Central memory CD8-positive, alpha-beta T cell (primary cell): Measurements from ENCODE around the gene URB1.
"Not testable (repeated sequence)": the region's sequence is repeated elsewhere in the genome, so short reads cannot be mapped to it uniquely, and the experiment has no call there.

ENCODE experiments used
- ATAC-seq: fragments of 150-1000 bp; cut with Tn5 transposase; replicated peaks from 2 replicates; pipeline ENCODE4 v1.10.0; 2022; ENCODE audit warnings: mild to moderate bottlenecking, moderate FRiP score, moderate number of reproducible peaks; ENCODE audit not compliant: poor library complexity, severe bottlenecking; ENCODE audit errors: extremely low read depth
- DNase-seq, 2 donors: peaks; one replicate each; pipeline ENCODE4 v3.0.0; 2021; ENCODE audit warnings: low spot score in 2 of 2
- H3K27ac Mint-ChIP-seq: one replicate; pipeline ENCODE4 v1.8.0; 2022; ENCODE audit warnings: low read depth, mild to moderate bottlenecking, moderate library complexity, mixed read lengths
- H3K27me3 Mint-ChIP-seq: one replicate; pipeline ENCODE4 v1.8.0; 2022; ENCODE audit warnings: mixed read lengths
- H3K36me3 Mint-ChIP-seq: one replicate; pipeline ENCODE4 v1.8.0; 2022; ENCODE audit warnings: mild to moderate bottlenecking, moderate library complexity, mixed read lengths; ENCODE audit not compliant: insufficient read depth
- H3K4me1 Mint-ChIP-seq: one replicate; pipeline ENCODE4 v1.8.0; 2022; ENCODE audit warnings: mixed read lengths
- H3K4me3 Mint-ChIP-seq: one replicate; pipeline ENCODE4 v1.8.0; 2022; ENCODE audit warnings: mild to moderate bottlenecking, moderate library complexity, mixed read lengths
- H3K9me3 Mint-ChIP-seq: one replicate; pipeline ENCODE4 v1.8.0; 2022; ENCODE audit warnings: mixed read lengths

URB1 gene

GRCh38 chr21:32265321-32265720, 127.5 kb downstream of the URB1 start:
- not testable (repeated sequence) for DNase-seq, H3K27ac Mint-ChIP-seq, H3K4me3 Mint-ChIP-seq, H3K4me1 Mint-ChIP-seq, H3K27me3 Mint-ChIP-seq, H3K9me3 Mint-ChIP-seq, ATAC-seq
- peaks cover 11% of the 10 kb centered on the region for H3K36me3 Mint-ChIP-seq

DNA sequence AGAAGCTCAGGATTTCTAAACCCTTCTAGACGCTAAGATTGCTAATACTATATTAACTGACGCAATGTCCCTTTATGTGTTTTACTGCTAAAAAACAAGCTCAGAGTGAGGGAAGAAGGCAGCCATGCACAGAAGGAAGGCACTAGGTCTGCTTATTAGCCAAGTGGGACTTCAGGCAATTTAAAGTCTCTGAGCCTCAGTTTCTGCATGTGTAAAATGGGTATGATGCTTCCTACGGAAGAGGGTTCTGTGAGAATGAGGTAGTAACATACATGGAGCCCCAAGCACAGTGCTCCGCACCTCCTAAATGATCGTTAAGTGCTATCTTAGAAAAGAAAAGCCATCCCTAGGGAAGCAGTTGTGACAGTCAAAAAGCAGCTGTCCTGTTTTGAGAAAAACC, 130.9 kb downstream of the URB1 start:
- Mint-ChIP-seq H3K36me3 (peaks cover 3% of the 10 kb centered on the region), H3K4me1 (no peaks in the 10 kb centered on the region), H3K4me3 (no peak overlapping the region), H3K27me3 (peaks cover 12% of the 10 kb centered on the region), H3K27ac (no peak overlapping the region), H3K9me3 (no peaks in the 10 kb centered on the region)
- DNase-seq (no peak), ATAC-seq (no peak)
